ENCODE data around the gene ANK3.
"Not testable (repeated sequence)": the region's sequence is repeated elsewhere in the genome, so short reads cannot be mapped to it uniquely, and the experiment has no call there.

ANK3 gene

DNA sequence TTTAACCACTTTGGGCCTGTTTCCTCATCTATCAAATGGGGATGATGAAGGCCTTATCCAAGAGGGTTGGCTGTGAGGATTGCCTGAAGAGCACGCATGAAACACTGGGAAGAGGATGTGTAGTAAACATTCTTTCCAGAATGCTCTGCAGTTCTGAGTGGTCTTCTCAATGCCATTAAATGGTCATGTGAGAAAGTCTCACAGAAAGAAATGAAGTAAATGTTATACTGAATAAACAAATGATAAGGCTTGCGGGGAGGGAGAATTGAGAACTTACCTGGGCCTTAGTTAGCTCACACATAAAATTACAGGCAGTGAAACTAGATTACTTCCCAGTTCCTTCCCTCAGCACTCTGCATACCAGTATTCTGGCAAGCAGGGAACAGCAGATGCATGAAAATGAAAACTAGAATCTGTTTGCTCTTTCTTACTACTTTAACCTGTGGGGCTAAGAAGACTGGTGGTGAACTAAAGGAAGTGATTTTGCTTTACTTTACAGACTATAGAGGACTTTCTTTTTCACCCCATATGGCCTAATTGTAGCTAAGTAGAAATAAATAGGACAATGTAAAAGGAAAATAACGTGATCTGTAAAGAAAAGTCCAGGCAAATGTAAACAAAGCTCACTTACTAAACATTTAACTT is 348.1 kb downstream of the ANK3 start:
- DNase-seq (ENCODE audit: low read depth, low spot score) = no peak
- H3K4me3 ChIP-seq (ENCODE audit: low read length) = no peak overlapping the region

DNA sequence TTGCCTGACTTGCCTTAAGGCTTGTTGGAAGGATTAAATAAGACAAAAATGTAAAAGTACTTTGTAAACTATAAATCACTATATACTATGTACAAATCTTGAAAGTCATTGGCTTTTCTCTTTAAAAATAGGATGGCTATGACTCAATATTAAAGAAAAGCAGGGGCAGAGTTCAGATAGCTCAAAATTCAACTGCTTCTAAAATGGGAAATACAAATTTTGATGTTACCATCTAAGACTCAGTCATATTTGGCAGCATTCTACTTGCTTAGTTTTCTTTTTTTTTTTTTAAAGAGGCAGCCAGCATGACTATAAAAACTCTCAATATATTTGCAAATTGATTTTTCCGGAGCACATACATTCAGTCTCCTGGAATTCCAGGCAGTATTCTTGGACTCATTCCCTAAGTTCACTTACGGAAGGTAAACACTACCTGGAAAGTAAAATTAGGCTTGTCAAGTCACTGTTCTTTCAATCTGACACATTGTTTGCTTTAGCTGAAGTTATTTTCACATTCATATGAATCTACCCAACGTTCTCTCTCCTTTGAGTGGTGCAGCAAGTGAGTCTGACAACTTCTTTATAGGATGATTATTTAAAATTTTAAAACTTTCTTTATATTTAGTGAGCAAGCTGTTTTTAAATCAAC is 349.5 kb downstream of the ANK3 start:
- DNase-seq (ENCODE audit: low read depth, low spot score) = no peak
- H3K4me3 ChIP-seq (ENCODE audit: low read length) = no peak overlapping the region

DNA sequence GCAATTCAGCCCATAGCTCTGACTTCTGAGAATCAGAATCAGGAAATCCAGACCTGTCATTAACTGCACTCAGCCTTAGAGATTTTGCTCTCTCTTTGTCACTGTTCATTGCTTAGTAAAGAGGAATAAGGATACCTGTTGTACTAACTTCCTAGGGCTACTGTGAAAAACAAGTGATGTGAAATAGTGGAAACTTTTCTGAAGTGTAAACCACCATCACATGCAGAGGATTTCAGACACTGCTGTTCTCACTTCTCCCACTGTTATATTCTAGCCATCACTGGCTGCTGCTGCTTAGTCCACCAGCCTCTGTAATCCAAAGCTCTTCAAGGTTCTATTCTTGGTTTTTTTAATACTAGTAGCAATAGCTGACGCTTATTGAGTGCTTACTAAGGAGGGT is 353.7 kb downstream of the ANK3 start:
- DNase-seq (ENCODE audit: low read depth, low spot score) = no peak
- no peak overlapping the region for H3K4me3 ChIP-seq (ENCODE audit: low read length)

DNA sequence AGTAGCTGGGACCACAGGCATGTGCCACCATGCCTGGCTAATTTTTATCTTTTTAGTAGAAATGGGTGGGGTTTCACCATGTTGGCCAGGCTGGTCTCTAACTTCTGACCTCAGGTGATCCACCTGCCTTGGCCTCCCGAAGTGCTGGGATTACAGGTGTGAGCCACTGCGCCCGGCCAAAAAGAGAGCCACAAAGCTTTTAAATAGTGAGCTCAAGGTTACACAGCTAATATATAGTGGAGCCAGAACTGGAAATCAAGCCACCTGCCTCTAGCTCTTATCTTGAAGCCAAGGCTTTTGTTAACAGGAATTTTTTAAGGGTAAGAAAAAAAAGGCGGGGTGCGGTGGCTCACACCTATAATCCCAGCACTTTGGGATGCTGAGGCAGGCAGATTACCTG is 354.3 kb downstream of the ANK3 start:
- not testable (repeated sequence) for H3K4me3 ChIP-seq (ENCODE audit: low read length); DNase-seq (ENCODE audit: low read depth, low spot score)

DNA sequence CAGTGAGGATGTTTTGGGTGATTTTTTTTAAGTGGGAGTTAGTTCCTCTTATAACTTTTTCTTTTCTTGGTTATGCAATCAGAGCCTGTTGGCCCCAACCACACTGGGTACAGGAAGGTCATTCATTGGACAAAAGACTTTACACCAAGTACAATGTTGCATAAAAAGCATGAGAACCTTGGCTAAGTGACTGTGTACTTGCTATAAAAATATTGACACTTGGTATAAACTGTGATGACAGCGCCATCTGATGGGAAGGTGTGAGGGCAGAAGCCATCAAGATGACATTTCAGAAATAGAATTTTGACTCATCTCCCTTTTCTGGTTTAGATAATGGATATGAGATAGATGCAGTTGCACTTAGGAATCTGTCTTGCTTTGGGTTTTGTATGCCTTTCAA is 357.0 kb downstream of the ANK3 start:
- DNase-seq (ENCODE audit: low read depth, low spot score) = peak; percentile 14
- H3K4me3 ChIP-seq (ENCODE audit: low read length) = no peak overlapping the region

DNA sequence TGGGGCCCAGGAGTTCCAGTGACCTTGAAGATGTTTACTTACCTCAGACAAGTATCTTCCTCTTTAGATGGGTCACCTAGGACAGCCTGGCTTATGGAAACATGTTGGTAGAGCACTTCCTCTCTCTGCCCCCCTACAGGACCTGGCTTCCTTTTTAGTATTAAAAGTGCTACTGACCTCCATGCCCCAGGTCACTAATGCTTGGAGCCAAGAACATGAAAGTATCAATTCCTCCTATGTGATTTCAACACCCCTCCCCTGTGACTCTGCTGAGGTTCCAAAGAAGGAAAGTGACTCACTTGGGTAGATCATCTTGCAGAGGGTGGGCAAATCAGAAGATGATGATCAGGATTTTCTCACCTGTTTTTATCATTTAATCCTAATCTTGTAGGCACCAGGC is 358.0 kb downstream of the ANK3 start:
- H3K4me3 ChIP-seq (ENCODE audit: low read length) = no peak overlapping the region
- no peak for DNase-seq (ENCODE audit: low read depth, low spot score)

DNA sequence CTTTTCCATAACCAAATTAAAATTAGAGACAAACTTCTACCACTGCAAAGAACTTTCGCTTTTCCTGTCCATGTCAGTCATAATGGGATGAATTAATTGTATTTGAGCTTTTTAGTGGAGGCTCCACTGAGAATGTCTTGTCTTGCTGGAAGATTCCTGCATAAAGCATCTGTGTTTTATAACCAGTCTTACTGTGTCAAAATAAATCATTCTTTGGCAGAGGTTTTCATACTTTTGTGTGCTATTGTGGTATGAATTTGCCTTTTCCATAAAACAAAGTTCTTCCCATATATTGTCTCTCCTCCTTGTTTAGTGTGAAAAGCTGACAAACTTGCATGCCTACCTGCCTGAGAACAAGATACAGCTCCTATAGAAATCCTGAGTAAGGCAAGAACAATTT is 358.5 kb downstream of the ANK3 start:
- H3K4me3 ChIP-seq (ENCODE audit: low read length) = no peak overlapping the region
- no peak for DNase-seq (ENCODE audit: low read depth, low spot score)

DNA sequence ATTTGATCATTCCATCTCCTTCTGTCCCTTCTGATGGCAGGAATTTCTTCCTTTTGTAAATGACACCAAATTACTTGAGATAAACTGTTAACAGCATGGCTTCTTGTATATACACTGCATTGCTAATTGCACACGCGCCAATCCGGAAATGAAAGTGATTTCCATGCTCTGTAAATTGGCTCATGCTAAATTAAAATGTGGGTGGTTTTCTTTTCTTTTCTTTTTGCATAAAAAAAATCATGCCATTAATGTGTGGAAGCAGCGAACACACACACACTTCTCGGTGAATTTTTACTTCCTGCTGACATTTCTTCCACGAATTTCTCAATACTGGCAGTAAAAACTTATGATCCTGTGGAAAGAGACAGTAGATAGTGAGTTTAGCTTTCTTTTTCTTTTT is 360.2 kb downstream of the ANK3 start:
- DNase-seq (ENCODE audit: low read depth, low spot score) = no peak
- no peak overlapping the region for H3K4me3 ChIP-seq (ENCODE audit: low read length)

DNA sequence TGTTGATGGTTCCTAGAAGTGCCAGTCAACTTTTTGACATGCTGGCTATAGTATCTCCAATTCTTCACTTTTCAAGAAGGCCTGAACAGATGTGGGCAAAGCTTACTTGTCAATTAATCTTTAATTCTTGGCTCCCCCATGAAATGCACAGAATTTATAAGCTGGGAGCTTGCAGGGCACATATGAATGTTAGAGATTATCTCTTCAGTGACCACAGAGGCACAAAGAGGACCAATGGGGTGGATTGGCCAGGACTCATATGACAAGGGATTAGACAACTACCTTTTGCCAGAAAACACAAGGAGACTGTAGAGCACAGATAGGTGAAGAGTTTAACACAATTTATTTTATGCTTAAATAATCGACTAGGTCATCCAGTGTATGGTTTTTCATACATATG is 361.6 kb downstream of the ANK3 start:
- no peak overlapping the region for H3K4me3 ChIP-seq (ENCODE audit: low read length)
- DNase-seq (ENCODE audit: low read depth, low spot score) = no peak

DNA sequence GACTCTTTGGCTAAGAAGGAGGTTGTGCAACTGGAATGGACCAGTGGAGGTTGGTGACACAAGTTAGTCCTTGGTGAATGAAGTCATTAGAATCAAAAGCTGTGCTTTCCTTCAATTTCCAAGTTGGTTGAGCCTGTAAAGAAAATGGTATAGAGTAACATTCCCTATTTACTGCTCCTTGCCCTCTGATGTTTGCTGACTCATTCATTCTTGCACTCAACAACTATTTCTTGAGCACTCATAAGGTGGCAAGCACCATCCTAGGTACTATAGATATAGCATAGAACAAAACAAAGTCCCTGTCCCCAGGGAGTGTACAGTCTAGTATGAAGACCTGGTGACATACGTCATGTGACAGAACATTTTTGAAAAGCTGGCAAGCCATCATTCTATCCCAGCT is 364.4 kb downstream of the ANK3 start:
- DNase-seq (ENCODE audit: low read depth, low spot score) = no peak
- H3K4me3 ChIP-seq (ENCODE audit: low read length) = no peak overlapping the region

DNA sequence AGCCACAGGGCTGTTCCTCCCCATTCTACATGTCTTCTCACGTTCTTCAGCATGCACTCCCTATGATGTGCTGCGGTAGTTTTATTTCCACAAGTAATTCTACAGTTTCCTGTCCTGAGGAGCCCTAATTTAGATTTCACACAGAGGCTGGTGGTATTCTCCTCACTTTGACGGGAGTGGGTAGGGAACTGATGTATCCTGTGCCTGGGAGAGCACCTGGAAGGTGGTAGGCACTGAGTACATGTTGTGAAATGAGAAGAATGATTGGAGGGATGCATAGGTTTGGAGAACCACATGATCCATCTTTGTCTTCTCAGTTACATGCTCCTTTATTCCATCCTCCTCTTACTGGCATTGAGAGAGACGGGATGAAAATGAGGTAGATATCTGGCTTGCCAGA is 365.2 kb downstream of the ANK3 start:
- H3K4me3 ChIP-seq (ENCODE audit: low read length) = no peak overlapping the region
- DNase-seq (ENCODE audit: low read depth, low spot score) = no peak

DNA sequence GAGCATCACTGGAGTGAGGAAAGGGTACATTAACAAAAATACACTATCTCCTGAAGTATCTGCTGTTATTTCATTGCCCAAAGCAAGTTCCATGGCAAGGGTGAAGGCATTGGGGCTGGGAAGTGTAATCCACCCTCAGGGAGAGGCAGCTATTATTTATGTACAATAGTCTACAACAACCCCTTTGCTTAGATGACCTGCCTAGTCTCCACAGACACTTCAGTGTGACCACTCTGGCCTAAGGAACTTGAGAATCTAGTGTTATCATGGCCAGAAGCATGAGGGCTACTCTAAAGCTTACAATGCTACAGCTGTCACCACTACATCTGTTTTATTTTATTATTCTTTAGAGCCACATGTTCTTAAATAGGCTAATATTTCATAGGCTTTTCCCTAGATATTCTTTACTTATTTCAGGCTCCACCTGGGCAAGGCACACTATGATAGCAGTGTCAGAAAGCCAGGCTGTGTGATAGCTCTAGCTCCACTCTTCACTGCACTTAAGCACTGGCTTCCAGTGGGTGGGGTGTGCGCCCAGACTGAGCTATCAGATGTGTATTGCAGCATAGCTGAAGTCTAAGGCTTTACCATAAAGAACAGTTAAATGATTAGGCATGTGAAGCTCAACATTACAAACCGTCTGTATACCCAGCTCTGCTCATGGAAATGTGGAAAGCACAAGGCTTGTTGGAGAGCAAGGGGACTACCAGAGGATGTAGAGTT is 366.4 kb downstream of the ANK3 start:
- no peak overlapping the region for H3K4me3 ChIP-seq (ENCODE audit: low read length)
- no peak for DNase-seq (ENCODE audit: low read depth, low spot score)

DNA sequence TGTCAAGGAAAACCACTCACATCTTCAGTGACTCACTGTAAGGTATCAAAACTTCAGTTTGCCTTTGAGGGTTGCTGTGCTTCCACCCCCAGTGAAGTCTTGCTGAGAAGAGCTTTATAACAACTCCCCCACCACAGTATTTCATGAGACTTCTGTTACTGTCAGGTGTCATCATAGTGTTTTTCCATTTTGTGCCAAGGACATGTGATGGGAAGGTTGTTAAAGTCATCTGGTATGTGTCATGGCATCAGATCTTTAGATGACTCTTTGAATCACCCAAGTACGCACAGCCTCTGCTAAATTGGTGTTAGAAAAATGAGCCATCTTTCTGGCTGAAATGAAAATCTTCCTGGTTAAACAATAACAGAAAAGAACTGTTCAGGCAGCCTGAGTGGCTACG is 368.3 kb downstream of the ANK3 start:
- DNase-seq (ENCODE audit: low read depth, low spot score) = no peak
- no peak overlapping the region for H3K4me3 ChIP-seq (ENCODE audit: low read length)

DNA sequence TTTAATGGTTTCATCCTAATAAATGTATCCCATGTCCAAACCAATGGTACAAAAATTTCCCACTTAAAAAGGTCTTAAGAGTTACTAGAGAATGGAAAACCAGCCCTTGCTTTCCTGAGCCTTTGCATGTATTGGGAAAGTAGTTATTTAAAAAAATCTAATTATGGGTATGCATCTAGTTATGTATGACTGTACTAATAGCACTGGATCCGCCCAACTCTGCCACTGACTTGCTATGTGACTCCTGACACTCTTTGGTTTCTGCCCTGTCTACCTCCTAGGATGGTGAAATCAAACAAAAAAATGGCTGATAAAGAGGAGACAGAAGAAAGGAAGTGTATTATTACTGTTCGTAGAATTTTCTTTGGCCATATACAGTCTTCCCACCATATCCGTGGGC is 372.9 kb downstream of the ANK3 start:
- no peak for DNase-seq (ENCODE audit: low read depth, low spot score)
- no peak overlapping the region for H3K4me3 ChIP-seq (ENCODE audit: low read length)

DNA sequence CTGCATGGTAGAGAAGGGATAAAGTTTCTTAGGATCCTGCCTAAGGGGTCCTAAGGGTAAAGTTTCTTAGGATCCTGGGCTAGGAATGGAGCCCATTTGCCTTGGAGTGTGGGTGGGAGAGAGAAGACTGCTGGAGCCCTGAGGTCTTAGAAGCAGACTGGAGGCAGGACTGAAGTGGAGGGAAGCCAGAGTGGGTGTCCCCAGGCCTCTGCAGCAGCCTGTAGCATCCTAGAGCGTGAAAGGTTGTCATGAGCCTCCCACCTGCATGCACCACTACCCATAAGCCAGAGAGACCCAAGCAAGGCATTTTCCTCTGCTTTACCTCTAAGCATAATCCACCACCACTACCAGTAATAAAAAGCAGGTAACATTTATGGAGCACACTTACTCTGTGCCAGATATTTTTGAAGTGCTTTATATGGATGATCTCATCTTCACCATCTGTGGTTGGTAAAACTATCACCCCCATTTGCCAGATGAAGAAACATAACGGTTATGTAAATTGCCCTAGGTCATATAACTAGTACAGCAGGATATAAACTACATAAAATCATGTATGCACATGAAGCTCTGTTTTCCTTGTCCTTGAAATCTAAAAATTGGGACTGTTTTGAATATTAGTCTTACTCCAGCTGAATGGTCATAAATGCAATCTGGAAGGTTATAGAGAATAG is 379.8 kb downstream of the ANK3 start:
- H3K4me3 ChIP-seq (ENCODE audit: low read length) = no peak overlapping the region
- no peak for DNase-seq (ENCODE audit: low read depth, low spot score)

DNA sequence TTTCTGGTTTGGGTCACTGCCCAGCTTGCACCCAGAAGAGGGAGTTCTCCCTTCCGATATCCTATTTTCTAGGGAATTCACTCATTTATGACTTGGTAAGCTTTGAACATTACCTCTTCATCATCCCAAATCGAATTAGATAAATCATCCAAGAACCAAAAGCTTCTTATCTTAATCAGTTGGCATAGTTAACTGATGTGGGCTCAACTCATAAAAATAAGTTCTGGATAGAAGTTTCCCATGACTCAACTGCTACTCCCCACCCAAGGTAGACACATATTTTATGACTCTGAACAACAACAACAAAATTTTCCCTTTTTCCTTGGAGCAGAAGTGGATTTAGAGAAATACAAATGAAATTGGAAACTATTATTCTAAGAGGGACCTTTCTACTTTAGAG is 380.4 kb downstream of the ANK3 start:
- H3K4me3 ChIP-seq (ENCODE audit: low read length) = no peak overlapping the region
- DNase-seq (ENCODE audit: low read depth, low spot score) = no peak

DNA sequence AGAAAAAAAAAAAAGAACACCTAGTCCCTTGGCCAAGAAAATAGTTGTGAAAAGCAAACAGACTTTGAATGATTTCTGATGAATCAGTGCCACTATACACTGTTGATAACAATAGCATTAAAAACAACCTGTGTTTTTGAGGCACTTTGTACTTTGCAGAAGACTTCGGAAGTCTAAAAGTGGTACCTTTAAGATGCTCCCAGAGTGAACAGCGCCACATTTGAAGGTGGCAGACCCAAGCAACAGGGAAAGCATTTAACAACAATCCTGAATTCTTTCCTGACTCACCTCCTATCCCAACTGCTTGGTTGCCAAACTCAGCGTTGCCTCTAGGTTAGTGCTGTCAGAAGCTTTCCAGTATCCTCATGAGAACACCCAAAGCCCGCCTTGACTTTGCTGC is 380.9 kb downstream of the ANK3 start:
- DNase-seq (ENCODE audit: low read depth, low spot score) = no peak
- H3K4me3 ChIP-seq (ENCODE audit: low read length) = no peak overlapping the region

DNA sequence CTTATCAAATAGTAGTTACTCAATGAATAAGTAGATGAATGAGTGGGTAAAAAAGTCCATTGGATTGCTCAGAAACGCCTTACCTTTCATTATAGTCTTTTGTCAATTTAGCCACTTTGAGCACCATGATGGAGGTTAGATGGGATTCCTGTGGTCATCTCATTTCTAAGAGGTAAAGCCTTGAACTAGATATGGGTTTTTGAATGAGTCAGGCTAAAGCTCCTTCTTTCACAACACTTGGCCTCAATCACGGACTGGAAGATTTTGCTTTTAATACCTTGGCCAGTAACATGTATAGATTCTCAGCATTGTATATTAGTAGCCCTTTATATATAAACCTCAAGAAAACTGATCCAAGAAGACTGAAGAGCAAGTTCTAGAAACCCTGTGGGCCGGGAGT is 383.6 kb downstream of the ANK3 start:
- no peak for DNase-seq (ENCODE audit: low read depth, low spot score)
- no peak overlapping the region for H3K4me3 ChIP-seq (ENCODE audit: low read length)

DNA sequence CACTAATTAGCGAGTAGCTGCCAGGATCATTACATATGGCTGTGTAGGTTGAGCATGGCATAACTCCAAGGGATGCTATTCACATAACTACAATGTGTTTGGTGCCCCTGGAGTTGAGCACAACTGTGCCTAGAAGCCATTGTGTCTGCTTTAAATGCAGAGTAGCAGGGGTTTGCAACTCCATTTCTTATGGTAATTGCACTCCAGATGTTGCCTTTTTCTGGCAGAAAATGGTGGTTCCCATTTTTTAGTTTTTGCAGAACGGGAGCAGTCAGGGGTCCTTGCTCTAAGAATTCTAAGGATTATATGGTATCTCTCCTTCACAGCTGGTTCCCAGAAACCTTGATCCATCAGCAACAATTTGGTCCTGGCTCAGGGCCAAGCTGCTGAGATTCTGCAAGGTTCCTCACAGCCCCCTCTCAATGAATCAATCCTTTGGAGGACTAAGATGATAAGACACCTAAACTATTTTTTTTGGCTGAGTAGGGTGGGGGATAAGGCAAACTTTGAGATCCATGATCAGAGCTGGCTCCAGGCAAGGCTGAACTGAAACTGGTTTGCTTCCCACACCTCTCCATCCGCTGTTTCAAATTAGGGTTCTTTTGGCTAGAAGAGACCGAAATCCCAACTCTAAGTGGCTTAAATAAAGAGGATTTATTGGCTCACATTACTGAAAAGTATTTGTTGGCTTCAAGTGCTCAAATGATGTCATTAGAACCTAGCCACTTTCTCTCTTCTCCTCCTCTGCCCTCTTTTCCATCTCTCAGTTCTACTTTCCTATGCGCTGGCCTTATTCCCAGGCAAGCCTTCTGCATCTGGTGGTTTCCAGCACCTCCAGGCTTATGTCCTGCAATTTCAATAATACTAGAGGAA is 385.8 kb downstream of the ANK3 start:
- DNase-seq (ENCODE audit: low read depth, low spot score) = no peak
- H3K4me3 ChIP-seq (ENCODE audit: low read length) = no peak overlapping the region

Data from Jurkat, Clone E6-1 (cell line).